Cardiac septum (tissue), 1 donor: ENCODE results near the gene ITGAL. TPM values are rescaled to one million over a fixed set of nuclear protein-coding genes. Genes with fewer than 3 reads are reported as not detected.
A peak's percentile ranks its signal among the peaks of the same experiment; 100 is the strongest.
"Not testable (repeated sequence)": the region's sequence is repeated elsewhere in the genome, so short reads cannot be mapped to it uniquely, and the experiment has no call there.

Experiments used
- DNase-seq: peaks from one replicate; pipeline ENCODE4 v3.0.0-alpha.2; 2020; ENCODE audit warnings: low spot score
- intact Hi-C: fragments of 100-400 bp; cut with DNase I; formaldehyde crosslinking; loops from one replicate; pipeline ENCODE4 v1.14.0; 2022
- total RNA-seq: library from RNA; stranded (reverse); fragmentation: NEBNext Ultra II Directional; extraction: Animal tissue kit (Norgen Biotek cat#: 25700); gene quantifications from one replicate; pipeline ENCODE4 v1.2.1, GENCODE V29; 2021
- donor health status: DM: no; HTN: no; CAD: no.

Gene ITGAL
- total RNA-seq, 1 donor from 2014 or later = 2.9 TPM

DNA sequence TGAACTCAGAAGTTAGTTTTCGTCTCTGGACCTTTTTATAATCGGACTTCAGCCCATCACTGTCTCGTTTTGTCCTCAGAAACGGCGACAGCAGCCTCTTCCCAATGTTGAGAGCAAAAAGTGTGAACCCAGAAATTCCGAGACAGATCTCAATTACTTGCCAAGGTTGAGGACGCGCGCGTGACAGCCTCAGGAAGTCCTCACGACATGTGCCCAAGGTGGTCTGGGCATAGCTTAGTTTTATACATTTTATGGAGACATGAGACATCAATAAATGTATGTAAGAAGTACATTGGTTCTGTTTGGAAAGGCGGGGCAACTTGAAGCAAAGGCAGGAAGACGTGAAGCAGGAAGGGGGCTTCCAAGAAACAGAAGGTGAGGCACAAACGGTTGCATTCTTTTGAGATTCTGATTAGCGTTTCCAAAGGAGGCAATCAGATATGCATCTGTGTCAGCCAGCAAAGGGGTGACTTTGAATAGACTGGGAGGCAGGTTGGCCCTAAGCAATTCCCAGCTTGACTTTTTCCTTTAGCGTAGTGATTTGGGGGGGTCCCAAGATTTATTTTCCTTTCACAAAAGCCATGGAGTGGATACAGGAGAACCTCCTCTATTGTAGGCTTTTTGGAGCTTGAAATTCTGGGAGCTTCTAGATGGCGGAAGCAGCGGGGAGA, 62.7 kb downstream of the ITGAL start:
- DNase-seq = no peak
- intact Hi-C loops = loop anchor here (1.0 to 2.0 kb wide), 2 partner anchors 23 to 50 kb away; partner anchors contain the start of genes ZNF764 and ZNF785

DNA sequence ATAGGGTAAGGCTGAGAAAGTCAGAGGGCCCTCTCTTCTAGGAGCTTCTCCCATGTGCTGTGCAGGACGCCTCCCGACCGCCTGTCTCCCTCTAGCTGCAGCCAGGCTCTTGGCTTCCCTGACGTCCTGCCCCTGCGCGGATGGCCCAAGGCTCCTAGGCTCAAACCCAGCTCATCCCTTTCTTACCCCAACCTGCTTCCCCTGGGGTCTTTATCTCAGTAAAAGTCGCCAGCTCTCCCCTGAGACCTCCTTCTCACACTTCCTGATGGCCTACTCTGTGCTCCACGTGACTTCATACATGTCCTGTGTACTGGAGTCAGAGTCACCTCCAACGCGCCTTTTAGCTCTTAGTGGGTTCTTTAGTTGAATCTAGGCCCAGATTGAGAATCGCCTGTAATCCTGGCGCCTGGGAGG, 63.2 kb downstream of the ITGAL start:
- DNase-seq = no peak
- intact Hi-C loops = loop anchor here (1.0 to 2.0 kb wide), 2 partner anchors 23 to 49 kb away; partner anchors contain the start of genes ZNF764 and ZNF785

DNA sequence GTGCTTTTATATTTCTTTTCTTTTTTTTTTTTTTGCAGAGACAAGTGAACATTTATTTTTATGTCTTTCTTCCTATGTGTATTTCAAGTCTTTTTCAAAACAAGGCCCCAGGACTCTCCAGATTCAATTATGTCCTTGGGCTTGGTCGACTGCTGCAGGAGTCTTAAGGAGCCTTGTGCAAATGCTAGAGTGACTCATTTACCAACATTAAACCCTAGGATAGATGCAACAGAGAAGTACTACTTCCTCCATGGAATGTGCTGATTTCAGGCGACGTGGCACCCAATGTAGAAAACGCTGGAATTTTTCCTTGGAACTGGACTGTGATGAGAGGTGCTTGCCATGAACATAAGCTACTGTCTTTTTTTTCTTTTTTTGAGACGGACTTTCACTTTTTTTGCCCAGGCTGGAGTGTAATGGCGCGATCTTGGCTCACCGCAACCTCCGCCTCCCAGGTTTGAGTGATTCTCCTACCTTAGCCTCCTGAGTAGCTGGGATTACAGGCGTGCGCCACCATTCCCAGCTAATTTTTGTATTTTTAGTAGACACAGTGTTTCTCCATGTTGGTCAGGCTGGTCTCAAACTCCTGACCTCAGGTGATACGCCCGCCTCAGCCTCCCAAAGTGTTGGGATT, 64.0 kb downstream of the ITGAL start:
- intact Hi-C loops, DNase-seq: not testable (repeated sequence)

DNA sequence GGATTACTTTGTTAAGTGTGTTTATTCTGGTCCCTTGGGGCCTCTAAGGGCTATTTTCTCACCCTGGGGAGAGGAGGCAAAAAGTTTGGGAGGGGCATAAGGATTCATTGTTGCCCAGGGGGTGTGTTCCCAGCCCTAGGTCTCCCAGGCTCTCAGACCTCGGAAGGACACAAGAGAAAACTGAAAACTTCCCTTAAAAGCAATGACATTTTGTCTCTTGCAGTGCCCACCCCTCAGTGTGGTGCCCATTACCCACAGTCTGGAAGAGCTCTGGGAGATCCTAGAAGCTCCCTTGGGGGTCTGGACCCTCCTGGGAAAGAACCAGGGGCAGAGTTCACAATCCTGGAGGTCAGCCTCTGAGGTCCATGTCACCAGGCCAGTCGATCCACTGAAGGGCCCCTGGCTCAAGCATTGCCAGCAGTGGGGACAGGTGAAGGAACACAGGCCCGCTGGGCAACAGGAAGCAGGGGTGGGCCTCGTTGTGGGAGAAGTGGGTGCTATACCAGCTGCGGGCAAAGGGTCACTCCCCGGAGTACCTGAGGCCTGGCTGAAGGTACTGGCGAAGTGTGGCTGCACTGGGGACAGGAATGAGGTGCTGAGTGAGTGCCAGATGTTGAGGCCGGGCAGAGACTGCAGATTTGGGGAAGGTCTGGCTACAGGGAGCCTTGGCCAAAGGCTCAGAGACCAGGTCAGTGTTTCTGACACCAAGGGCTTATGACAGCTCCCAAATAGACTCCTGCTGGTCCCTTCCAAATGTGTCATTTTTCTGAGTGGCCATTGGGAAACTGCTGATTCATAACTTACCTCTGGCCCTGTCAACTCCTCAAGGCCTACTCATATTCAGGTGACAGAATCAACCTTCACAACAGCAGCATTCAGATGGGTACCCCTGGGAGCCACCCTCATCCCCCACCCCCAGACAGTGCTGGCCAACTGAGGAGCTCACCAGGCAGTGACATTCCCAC, 66.7 kb downstream of the ITGAL start:
- intact Hi-C loops = no loop called here
- DNase-seq = peak; percentile 79

DNA sequence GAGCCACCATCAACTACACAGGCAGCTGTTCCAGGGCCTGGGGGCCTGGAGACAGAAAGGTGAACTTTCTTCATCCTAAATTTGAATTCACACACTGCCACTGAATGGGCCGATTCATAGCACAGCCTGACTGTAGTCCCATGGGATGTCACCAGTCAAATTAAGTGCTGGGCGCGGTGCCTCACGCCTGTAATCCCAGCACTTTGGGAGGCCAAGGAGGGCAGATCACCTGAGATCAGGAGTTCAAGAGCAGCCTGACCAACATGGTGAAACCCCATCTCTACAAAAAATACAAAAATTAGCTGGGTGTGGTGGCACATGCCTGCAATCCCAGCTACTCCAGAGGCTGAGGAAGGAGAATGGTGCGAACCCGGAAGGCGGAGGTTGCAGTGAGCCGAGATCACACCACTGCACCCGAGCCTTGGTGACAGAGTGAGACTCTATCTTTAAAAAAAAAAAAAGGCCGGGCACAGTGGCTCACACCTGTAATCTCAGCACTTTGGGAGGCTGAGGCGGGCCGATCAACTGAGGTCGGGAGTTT, 67.5 kb downstream of the ITGAL start:
- intact Hi-C loops, DNase-seq: not testable (repeated sequence)

DNA sequence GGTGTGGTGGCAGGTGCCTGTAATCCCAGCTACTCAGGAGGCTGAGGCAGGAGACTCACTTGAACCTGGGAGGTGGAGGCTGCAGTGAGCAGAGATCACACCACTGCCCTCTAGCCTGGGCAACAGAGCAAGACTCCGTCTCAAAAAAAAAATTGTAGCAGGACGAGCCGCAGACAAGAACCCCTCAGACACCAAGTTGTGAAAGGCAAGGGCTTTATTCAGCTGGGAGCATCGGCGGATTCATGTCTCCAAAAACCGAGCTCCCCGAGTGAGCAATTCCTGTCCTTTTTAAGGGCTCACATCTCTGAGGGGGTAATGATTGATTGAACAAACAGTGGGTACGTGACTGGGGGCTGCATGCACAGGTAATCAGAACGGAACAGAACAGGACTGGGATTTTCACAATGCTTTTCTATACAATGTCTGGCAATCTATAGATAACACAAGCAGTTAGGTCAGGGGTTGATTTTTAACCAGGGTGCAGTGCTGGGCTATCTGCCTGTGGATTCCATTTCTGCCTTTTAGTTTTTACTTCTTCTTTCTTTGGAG, 68.4 kb downstream of the ITGAL start:
- DNase-seq, intact Hi-C loops: not testable (repeated sequence)

DNA sequence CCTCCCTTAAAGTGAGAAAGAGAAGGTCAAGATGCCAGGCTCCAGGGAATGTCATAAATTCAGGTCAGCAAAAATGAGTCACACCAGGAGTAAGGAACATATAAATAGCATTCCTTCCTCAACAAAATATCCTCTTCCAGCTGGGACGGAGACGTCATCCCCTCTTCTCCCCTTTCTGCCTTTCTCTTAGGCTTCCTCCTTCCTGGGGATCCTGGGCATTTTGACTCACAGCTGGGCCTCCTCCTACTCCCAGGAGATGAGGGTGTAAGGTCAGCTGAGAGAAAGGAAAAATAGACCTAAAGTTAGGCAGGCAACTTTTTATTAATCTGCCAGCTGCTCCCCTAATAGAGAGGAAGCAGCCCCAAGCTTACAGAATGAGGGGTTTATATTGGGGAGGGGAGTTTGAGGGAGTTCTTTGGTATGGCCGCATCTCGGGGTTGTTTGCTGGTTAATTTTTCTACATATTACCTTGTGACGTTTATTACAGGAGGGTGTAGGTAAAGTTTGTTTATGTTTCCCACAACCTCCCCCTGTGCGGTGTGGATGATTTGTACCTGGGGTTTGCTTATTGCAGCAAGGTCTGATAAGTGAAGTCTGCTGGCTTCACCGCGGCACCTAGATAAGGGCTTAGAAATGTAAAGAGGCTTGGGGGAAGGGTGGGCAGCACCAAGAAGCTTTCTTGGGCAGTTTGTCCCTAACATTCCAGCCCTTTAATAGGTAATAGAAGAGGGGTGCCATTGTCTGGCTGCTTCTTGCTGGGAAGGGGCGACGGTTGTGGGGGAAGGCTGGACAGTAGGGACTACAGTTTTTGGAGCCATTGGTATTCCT, 69.2 kb downstream of the ITGAL start:
- intact Hi-C loops = no loop called here
- DNase-seq = no peak

DNA sequence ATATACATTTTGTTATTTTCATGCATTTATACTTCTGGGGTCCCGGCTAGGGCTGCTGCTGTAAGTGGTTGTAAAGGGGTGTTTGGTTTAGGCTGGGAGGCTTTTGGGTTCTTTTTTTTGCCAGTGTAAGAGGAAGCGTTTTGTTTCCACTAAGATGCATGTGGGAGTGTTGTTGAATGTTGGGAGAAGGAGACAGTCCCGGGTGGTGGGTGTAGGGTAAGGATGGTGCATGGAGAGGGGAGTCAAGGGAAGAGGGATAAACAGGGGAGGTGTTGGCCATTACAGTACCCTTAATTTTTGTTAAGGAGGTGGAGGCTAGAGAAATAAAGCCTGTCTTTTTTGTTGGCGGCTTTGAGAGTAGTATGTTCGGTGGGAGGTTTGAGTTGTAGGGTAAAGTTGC, 70.5 kb downstream of the ITGAL start:
- DNase-seq = no peak
- intact Hi-C loops = no loop called here

DNA sequence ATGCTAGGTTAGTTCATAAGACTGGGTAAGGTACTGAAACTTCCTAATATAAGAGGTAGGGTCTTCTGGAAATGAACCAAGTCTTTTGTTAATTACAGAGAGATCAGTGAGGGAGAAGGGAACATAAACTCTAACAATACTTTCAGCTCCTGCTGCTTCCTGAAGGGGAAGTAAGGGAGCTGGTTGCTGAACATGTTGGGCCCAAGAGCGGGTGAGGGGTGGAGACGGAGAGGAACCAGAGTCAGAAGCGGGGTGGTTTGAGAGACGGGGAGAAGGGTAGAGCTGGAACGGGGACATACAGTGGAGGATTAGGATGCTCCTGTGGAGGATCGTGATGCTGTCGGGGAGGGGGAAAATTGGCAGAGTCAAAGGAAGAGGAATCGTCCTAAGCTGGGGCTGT, 73.6 kb downstream of the ITGAL start:
- DNase-seq = no peak
- intact Hi-C loops = no loop called here

DNA sequence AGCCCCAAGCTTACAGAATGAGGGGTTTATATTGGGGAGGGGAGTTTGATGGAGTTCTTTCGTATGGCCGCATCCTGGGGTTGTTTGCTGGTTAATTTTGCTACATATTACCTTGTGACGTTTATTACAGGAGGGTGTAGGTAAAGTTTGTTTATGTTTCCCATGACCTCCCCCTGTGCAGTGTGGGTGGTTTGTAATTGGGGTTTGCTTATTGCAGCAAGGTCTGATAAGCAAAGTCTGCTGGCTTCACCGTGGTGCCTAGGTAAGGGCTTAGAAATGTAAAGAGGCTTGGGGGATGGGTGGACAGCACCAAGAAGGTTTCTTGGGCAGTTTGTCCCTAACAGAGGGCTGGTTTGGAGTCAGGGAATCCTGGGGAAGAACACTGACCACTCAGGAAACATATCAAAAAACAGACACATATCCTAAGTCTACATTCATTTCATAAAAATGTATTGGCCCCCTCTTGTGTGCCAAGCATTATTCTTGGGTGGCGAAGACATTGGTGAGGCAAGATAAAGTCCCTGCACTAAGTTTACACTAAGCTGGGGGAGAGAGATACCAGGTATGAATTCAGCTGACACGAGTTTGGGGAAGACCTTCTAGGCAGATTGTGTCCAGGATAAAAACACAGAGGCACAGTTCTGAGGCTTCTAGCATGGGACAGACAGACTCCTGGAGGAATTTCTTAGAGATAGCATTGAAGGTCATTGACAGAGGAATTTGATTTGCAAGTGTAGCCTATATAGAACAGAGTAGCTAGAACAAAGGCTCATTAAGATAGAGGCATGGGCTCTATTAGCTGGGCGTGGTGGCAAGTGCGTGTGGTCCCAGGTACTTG, 76.1 kb downstream of the ITGAL start:
- intact Hi-C loops = no loop called here
- no peak for DNase-seq

DNA sequence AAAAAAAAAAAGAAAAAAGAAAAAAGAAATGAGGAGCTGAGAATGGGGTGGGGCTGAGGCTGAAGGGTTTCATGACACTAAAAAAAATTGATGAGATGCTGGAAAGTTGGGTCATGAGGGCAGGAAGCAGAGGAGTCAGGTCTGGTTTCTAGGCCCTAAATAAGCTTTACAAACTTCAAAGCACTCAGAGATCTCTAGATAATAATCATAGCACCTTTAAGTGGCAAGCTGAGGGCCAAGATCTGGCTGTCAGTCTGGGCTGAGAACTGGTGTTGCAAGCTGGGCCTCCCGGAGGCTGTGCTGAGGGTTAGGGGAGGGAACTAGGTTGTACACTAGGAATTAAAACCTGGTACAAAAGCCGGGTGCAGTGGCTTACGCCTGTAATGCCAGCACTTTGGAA, 79.2 kb downstream of the ITGAL start:
- no peak for DNase-seq
- intact Hi-C loops = no loop called here

DNA sequence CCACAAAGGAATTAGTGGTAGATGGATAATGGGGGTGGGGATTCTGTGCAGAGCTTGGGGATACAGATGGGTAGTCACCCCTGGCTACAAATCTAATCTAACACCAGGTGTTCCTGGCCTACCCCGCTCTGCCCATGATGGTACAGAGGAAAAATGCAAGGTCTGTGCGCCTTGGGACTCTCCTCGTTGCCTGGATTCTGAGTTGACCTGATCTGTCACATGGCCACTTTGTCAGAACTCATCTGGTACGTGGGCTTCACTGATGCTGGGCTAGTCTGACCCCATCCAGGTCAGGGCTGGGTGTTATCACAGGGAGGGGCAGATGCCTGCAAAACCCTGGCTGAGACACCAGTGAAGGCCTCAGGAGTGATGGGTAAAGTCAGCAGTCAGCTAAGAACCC, 80.4 kb downstream of the ITGAL start:
- no peak for DNase-seq
- intact Hi-C loops = no loop called here

DNA sequence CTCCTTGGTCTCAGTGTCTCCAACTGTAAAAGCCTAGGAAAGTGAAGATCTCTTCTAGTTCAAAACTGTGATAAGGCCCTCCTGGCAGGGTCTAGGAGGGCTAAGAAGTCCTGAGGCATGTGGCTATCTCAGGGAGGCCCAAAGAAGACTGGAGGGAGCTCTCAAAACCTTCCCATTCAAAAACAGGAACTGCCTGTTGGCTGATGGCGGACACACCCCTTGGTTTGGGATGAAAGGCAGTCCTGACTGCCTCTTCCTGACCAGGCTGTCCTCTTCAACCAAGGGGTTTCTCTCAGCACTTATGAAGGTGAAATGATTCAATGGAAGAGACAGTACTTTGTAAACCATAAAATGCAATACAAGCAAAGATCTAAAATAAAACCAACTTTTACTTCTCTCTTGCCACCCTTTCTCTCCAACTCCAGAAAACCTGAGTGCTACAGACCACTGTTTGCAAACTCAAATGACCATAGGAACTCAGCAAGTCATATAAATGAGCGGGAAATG, 80.9 kb downstream of the ITGAL start:
- DNase-seq = no peak

DNA sequence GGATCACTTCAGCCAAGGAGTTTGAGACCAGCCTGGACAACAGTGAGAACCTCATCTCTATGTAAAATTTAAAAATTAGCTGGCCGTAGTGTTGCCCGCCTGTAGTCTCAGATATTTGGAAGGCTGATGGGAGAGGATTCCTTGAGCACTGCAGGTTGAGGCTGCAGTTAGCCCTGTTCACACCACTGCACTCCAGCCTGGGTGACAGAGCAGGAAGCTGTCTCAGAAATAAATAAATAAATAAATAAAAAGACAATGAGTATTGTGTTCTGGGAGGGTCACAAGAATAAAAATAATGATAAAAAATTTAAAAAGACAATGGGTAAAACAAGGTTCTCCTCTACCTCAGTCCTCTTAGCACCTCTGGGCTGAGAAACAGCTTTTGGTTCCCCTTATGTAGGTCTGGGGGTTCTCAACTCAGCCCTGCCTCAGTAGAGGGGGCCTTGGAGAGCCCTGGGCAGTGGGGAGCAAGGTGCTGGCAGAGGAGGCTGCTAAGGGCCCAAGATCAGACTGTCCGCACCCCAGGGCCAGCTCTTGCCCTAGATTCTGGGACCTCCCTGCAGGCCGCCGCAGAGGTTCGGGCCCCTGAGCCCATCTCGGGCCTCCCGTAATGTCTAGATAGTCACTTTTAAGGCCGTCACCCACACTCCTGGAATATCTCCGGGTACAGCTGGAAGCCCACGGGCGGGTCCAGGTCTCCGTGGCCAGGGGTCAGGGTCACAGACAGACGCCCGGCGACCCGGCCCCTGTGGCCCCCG, 82.2 kb downstream of the ITGAL start:
- intact Hi-C loops = no loop called here
- no peak for DNase-seq

More for the DNA sequence above, 80.9 kb downstream of the ITGAL start:
- intact Hi-C loops = no loop called here

DNA sequence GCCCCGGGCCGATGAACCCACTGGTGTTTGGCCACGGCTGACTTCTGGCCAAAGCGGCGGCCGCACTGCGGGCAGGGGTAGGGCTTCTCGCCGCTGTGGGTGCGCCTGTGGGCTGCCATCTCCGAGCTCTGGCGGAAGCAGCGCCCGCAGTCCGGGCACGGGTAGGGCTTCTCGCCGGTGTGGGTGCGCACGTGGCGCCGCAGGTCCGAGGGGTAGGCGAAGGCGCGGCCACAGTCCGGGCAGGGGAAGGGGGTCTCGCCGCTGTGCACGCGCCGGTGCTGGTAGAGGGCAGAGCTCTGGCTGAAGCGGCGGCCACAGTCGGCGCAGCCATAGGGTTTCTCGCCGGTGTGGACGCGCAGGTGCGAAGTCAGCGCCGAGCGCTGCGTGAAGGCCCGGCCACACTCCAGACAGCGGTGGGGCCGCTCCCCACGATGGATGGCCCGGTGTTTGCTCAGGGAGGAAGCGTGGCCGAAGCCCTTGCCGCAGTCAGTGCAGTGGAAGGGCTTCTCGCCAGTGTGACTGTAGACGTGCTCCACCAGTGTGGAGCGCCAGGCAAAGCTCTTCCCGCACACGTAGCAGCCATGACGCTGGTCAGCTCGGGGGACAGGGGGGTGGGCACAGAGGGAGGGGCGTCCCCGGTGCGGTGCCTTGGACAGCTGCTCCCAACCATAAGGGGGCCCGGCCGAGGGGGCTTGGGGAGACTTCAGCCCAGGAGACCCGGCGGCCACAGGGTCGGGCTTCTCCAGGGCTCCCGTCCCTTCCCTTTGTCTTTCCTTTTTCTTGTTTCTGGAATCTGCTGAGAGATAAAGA, 83.0 kb downstream of the ITGAL start:
- intact Hi-C loops = no loop called here
- DNase-seq = no peak

DNA sequence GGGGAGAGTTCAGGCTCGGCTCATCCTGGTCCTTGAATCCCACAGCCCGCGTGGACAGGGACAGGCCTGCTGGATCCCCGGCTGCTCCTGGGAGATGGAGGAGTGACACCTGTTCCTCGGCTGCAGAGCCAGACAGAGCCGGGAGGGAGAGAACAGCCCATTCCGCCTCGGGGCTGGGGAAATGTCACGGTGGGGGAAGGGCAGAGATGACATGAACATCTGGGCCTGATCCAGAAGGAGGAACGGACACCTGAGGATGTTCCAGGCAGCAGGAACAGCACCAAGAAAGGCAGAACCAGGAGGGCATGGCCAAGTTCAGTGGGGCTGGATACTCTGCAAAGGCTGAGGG, 83.6 kb downstream of the ITGAL start:
- no peak for DNase-seq
- intact Hi-C loops = no loop called here

DNA sequence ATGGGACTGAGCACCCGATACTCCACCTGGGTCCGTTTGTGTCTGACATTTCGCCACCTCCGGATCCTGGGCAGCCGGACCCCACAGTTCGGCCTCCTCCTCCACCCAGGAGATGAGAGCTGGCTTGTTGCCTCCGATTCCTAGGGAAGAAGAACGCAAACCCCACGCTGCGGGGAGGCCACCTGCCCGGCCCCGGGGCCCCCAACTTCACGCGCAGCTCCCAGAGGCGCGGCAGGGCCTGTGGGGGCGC, 85.1 kb downstream of the ITGAL start:
- no peak for DNase-seq
- intact Hi-C loops = no loop called here
